Measurements from ENCODE around the gene SLC26A8.

The SLC26A8 gene

GRCh38 chr6:35972471-35973367, 51.7 kb downstream of the SLC26A8 start:
- no peak overlapping the region for H3K9ac ChIP-seq
- no peak overlapping the region for H3K4me2 ChIP-seq
- no peaks in the 10 kb centered on the region for H3K27me3 ChIP-seq

GRCh38 chr6:35970181-35970580, 54.3 kb downstream of the SLC26A8 start:
- H3K4me2 ChIP-seq = no peak overlapping the region
- no peak for TF ChIP-seq Cebpa-rat (IDR thresholded peaks at IDR 0.05)
- 0 out of 20 replicates have a peak, but pooled peaks cover 0 to 3% (median 0%) of the 10 kb centered on the region in 10 experiments for H3K4me1 ChIP-seq
- H3K4me3 ChIP-seq = no peak overlapping the region
- no peak overlapping the region for H3K9ac ChIP-seq
- H3K36me3 ChIP-seq = no peaks in the 10 kb centered on the region
- no peaks in the 10 kb centered on the region for H3K9me3 ChIP-seq (replicated peaks in 1 of 11)
- no peaks in the 10 kb centered on the region for H4K20me1 ChIP-seq
- no peaks in the 10 kb centered on the region for H3K27me3 ChIP-seq
- no peak overlapping the region for H3K27ac ChIP-seq

More at GRCh38 chr6:35972471-35973367, 51.7 kb downstream of the SLC26A8 start:
- Histone ChIP-seq H3K4me1 (0 out of 20 replicates have a peak, but pooled peaks cover 0 to 3% (median 0%) of the 10 kb centered on the region in 10 experiments), H3K4me3 (no peak overlapping the region), H3K36me3 (no peaks in the 10 kb centered on the region), H3K27ac (no peak overlapping the region), H3K9me3 (replicated peaks in 1 of 11) (no peaks in the 10 kb centered on the region), H4K20me1 (no peaks in the 10 kb centered on the region)
- no peak for TF ChIP-seq Cebpa-rat (IDR thresholded peaks at IDR 0.05)

GRCh38 chr6:35969646-35970045, 54.8 kb downstream of the SLC26A8 start:
- no peak for TF ChIP-seq Cebpa-rat (IDR thresholded peaks at IDR 0.05)
- Histone ChIP-seq H3K27me3 (no peaks in the 10 kb centered on the region), H4K20me1 (no peaks in the 10 kb centered on the region), H3K4me2 (no peak overlapping the region), H3K4me3 (no peak overlapping the region), H3K36me3 (no peaks in the 10 kb centered on the region), H3K27ac (no peak overlapping the region), H3K9ac (no peak overlapping the region), H3K9me3 (replicated peaks in 1 of 11) (no peaks in the 10 kb centered on the region), H3K4me1 (0 out of 20 replicates have a peak, but pooled peaks cover 0 to 3% (median 0%) of the 10 kb centered on the region in 10 experiments)

DNA sequence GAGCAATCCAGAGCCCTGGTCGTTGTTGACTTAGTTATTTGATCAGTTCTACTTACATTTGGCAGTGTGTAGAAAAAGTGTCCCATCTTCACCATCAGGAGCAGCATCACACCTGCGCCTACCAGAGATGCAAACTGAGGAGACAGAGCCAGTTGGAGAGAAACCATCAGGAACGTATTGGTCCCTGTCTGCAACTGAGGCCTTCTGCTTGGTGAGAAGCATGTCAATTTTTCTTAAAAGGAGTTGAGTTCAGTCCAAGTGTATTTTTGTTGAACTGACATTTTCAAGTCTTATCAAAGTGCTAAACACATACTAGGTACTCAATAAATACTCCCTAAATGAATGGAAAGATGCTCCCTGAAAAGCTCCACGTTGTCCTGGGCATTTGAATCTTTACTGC, 55.6 kb downstream of the SLC26A8 start:
- 0 out of 20 replicates have a peak, but pooled peaks cover 0 to 3% (median 0%) of the 10 kb centered on the region in 10 experiments for H3K4me1 ChIP-seq
- no peaks in the 10 kb centered on the region for H3K9me3 ChIP-seq (replicated peaks in 1 of 11)
- TF ChIP-seq Cebpa-rat (IDR thresholded peaks at IDR 0.05) = no peak
- no peaks in the 10 kb centered on the region for H3K36me3 ChIP-seq
- H3K4me2 ChIP-seq = no peak overlapping the region
- no peaks in the 10 kb centered on the region for H4K20me1 ChIP-seq
- H3K4me3 ChIP-seq = no peak overlapping the region
- H3K9ac ChIP-seq = no peak overlapping the region
- H3K27me3 ChIP-seq = no peaks in the 10 kb centered on the region
- H3K27ac ChIP-seq = no peak overlapping the region

GRCh38 chr6:35967076-35967774, 57.2 kb downstream of the SLC26A8 start:
- no peak for TF ChIP-seq Cebpa-rat (IDR thresholded peaks at IDR 0.05)
- H3K4me1 ChIP-seq = 0 out of 20 replicates have a peak, but pooled peaks cover 0 to 3% (median 0%) of the 10 kb centered on the region in 10 experiments
- no peak overlapping the region for H3K9ac ChIP-seq
- no peaks in the 10 kb centered on the region for H3K36me3 ChIP-seq
- no peaks in the 10 kb centered on the region for H4K20me1 ChIP-seq
- H3K4me2 ChIP-seq = no peak overlapping the region
- H3K27ac ChIP-seq = no peak overlapping the region
- no peak overlapping the region for H3K4me3 ChIP-seq
- no peaks in the 10 kb centered on the region for H3K27me3 ChIP-seq
- no peaks in the 10 kb centered on the region for H3K9me3 ChIP-seq (replicated peaks in 1 of 11)

DNA sequence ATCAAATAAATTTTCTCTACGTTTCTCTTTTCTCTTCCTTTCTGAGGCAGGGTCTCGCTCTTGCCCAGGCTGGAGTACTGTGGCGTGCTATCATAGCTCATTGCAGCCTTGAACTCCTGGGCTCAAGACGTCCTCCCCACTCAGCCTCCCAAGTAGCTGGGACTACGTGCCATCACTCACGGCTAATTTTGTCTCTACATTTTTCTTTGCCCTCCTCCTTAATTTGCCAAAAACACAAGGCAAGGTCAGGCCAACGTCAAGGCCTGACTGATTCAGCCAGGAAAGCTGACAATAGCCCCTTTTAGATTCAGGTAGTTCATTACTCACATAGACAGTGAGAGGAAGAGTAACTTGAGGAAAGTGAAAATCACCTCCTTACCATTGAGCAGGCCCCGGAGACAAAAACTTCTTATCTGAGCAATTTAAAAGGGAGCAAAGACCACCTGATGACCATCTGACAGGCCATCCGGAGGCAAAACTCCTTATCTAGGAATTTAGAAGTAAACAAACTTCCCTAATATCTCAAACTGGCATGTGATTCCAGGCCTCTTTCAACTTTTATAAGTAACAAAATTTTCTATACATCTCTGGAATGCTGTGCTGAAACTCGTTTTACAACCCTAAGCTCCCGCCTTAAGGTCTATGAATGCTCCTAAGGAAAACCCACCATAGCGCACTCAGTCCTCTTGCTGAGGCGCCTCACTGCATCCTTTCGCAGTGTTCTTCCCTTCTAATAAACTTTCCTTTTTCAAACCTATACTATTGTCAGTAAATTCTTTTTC, 61.5 kb downstream of the SLC26A8 start:
- no peak overlapping the region for H3K4me2 ChIP-seq
- H3K27ac ChIP-seq = no peak overlapping the region
- H3K4me1 ChIP-seq = no peaks in the 10 kb centered on the region
- H4K20me1 ChIP-seq = no peaks in the 10 kb centered on the region
- H3K9me3 ChIP-seq (replicated peaks in 1 of 11) = no peaks in the 10 kb centered on the region
- no peaks in the 10 kb centered on the region for H3K27me3 ChIP-seq
- H3K36me3 ChIP-seq = no peaks in the 10 kb centered on the region
- no peak overlapping the region for H3K4me3 ChIP-seq
- TF ChIP-seq Cebpa-rat (IDR thresholded peaks at IDR 0.05) = no peak
- no peak overlapping the region for H3K9ac ChIP-seq

- H3K9ac ChIP-seq = no peak overlapping the region
- H3K9me3 ChIP-seq (replicated peaks in 1 of 11) = no peaks in the 10 kb centered on the region
- no peak overlapping the region for H3K4me2 ChIP-seq
These were observed 64.3 kb downstream of the SLC26A8 start for GRCh38 chr6:35960187-35960586.

DNA sequence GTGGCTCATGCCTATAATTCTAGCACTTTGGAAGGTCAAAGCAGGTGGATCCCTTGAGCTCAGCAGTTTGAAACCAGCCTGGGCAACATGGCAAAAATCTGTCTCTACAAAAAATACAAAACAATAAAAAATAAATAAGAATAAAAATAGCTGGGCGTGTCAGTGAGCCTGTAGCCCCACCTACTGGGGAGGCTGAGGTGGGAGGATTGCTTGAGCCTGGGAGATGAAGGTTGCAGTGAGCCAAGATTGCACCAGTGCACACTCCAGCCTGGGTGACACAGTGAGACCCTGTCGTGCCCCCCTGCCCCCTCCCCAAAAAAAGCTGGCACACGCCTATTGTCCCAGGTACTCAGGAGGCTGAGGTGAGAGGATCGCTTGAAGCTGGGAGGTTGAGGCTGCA, 68.5 kb downstream of the SLC26A8 start:
- H3K4me2 ChIP-seq = no peak overlapping the region
- no peaks in the 10 kb centered on the region for H3K27me3 ChIP-seq
- H3K4me1 ChIP-seq = peaks cover 19 to 33% (median 24%) of the 10 kb centered on the region in 10 experiments
- no peaks in the 10 kb centered on the region for H3K9me3 ChIP-seq (replicated peaks in 1 of 11)
- no peak overlapping the region for H3K9ac ChIP-seq
- no peak for TF ChIP-seq Cebpa-rat (IDR thresholded peaks at IDR 0.05)
- no peaks in the 10 kb centered on the region for H4K20me1 ChIP-seq
- H3K27ac ChIP-seq = no peak overlapping the region
- no peak overlapping the region for H3K4me3 ChIP-seq
- H3K36me3 ChIP-seq = no peaks in the 10 kb centered on the region

More at GRCh38 chr6:35960187-35960586, 64.3 kb downstream of the SLC26A8 start:
- H3K27me3 ChIP-seq = no peaks in the 10 kb centered on the region
- no peak for TF ChIP-seq Cebpa-rat (IDR thresholded peaks at IDR 0.05)
- H3K27ac ChIP-seq = no peak overlapping the region
- H3K4me3 ChIP-seq = no peak overlapping the region
- no peaks in the 10 kb centered on the region for H3K4me1 ChIP-seq
- no peaks in the 10 kb centered on the region for H4K20me1 ChIP-seq
- no peaks in the 10 kb centered on the region for H3K36me3 ChIP-seq

DNA sequence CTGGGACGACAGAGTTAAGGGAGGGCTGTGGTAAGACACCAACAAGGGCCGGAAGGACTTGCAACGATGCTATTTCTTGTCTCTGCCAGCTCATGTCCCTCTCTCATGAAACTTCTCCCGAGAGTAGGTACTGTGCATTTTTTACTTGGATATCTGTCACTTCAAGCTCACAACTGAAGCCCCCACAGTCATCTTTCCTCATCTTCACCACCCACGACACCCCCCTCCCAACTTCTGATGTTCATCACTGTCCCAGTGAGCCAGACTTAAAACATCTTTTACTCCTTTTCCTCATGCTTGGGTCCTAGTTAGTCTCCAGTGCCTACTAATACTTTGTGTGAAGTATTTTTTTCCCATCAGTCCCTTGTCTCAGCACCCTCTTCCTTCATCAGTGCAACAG, 68.9 kb downstream of the SLC26A8 start:
- Histone ChIP-seq H3K4me3 (no peak overlapping the region), H3K27me3 (no peaks in the 10 kb centered on the region), H3K4me2 (no peak overlapping the region), H3K27ac (no peak overlapping the region), H3K4me1 (peaks cover 19 to 33% (median 24%) of the 10 kb centered on the region in 10 experiments), H4K20me1 (no peaks in the 10 kb centered on the region), H3K9ac (no peak overlapping the region), H3K36me3 (no peaks in the 10 kb centered on the region), H3K9me3 (replicated peaks in 1 of 11) (no peaks in the 10 kb centered on the region)
- no peak for TF ChIP-seq Cebpa-rat (IDR thresholded peaks at IDR 0.05)
